Keratinocyte (primary cell): ENCODE data around the gene XPO1.
"Not testable (repeated sequence)": the region's sequence is repeated elsewhere in the genome, so short reads cannot be mapped to it uniquely, and the experiment has no call there.

Experiments
- CTCF ChIP-seq, 3 experiments: IDR thresholded peaks in 1 of 3; conservative IDR thresholded peaks in 1 of 3; optimal IDR thresholded peaks in 1 of 3; 2 replicates in 2 of 3; 3 replicates in 1 of 3; pipeline versions ENCODE3 to v1.5.1; 2011; ENCODE audit warnings: low read length in 3 of 3, mild to moderate bottlenecking in 3 of 3, moderate library complexity in 2 of 3, control low read depth in 1 of 3, inconsistent platforms in 1 of 3; ENCODE audit not compliant: insufficient read depth in 2 of 3; ENCODE audit errors: extremely low read depth in 1 of 3
- EZH2 ChIP-seq: IDR thresholded peaks from one replicate; pipeline ENCODE4 v1.6.1; 2012; ENCODE audit warnings: inconsistent platforms, mild to moderate bottlenecking, low read length, moderate library complexity

GRCh38 chr2:61586928-61587327 is 48.8 kb upstream of the XPO1 start:
- TF ChIP-seq CTCF (optimal IDR thresholded peaks at IDR 0.05 in 1 of 3, IDR thresholded peaks at IDR 0.05 in 1 of 3, conservative IDR thresholded peaks at IDR 0.05 in 1 of 3; ENCODE audit: extremely low read depth in 1 of 3, insufficient read depth in 2 of 3, low read length in 3 of 3); EZH2: not testable (repeated sequence)
